ENCODE measurements around the gene TMEM62. TPM values are rescaled to one million over a fixed set of nuclear protein-coding genes. Genes with fewer than 3 reads are reported as not detected.

TMEM62 gene
- polyA plus RNA-seq, 1 donor from 2014 or later = 8.7 TPM

Small RNA genes within 50 kb of the gene (small RNA-seq; reads per million reads assigned to genes)
- gene AC068724.2 = 0 reads per million in 3 experiments

Other genes starting within 250 kb of the TMEM62 start
- 15.2 TPM in 2 replicates for gene TTBK2, start 212.8 kb upstream of the TMEM62 start, polyA plus RNA-seq
- gene UBR1, start 27.5 kb upstream of the TMEM62 start, polyA plus RNA-seq = 33.5 and 35.9 TPM in 2 replicates
- gene CCNDBP1, start 51.8 kb downstream of the TMEM62 start, polyA plus RNA-seq = 67.6 and 89.2 TPM in 2 replicates
- not detected in 2 replicates for gene EPB42, start 87.4 kb downstream of the TMEM62 start, polyA plus RNA-seq
- gene TGM5, start 133.3 kb downstream of the TMEM62 start, polyA plus RNA-seq = not detected in 2 replicates
- gene TGM7, start 168.7 kb downstream of the TMEM62 start, polyA plus RNA-seq = not detected in 2 replicates
- 10.3 TPM in 2 replicates for gene LCMT2, start 197.0 kb downstream of the TMEM62 start, polyA plus RNA-seq
- 27.6 and 37.5 TPM in 2 replicates for gene ZSCAN29, start 237.5 kb downstream of the TMEM62 start, polyA plus RNA-seq
- 4.6 and 13.0 TPM in 2 replicates for gene TUBGCP4, start 237.5 kb downstream of the TMEM62 start, polyA plus RNA-seq